MCF 10A (cell line): Measurements from ENCODE around the gene SFXN4. TPM values are rescaled to one million over a fixed set of nuclear protein-coding genes. Genes with fewer than 3 reads are reported as not detected.
"Not testable (repeated sequence)": the region's sequence is repeated elsewhere in the genome, so short reads cannot be mapped to it uniquely, and the experiment has no call there.

ENCODE experiments used
- BruUV-seq: library from RNA; stranded (reverse); fragments of 400-500 nt; replicated peaks from 2 replicates; lab custom pipeline; 2021; lab: Mats Ljungman, UMichigan
- CTCF ChIA-PET: fragments of 300-600 bp; sonication (Branson Sonifier 250); formaldehyde crosslinking; extraction: SDS; loops from one replicate; lab custom pipeline; 2021; ENCODE audit warnings: antibody characterized with exemption, inconsistent platforms; lab: Yijun Ruan, JAX
- POLR2A ChIA-PET: fragments of 300-600, 350-650 bp; sonication (Branson Sonifier 250); formaldehyde crosslinking; extraction: SDS; loops from one replicate; lab custom pipeline; 2020; ENCODE audit warnings: antibody characterized with exemption, inconsistent platforms; lab: Yijun Ruan, JAX
- DNase-seq: peaks from one replicate; pipeline ENCODE4 v3.0.0-alpha.2; 2018; ENCODE audit not compliant: unreplicated experiment
- H3K27ac Mint-ChIP-seq: one replicate; pipeline ENCODE4 v1.8.0; 2022; ENCODE audit warnings: mild to moderate bottlenecking, low read depth, mixed read lengths; ENCODE audit not compliant: unreplicated experiment
- H3K27me3 Mint-ChIP-seq: one replicate; pipeline ENCODE4 v1.8.0; 2022; ENCODE audit warnings: mixed read lengths; ENCODE audit not compliant: insufficient read depth, unreplicated experiment
- H3K36me3 Mint-ChIP-seq: one replicate; pipeline ENCODE4 v1.8.0; 2022; ENCODE audit warnings: mild to moderate bottlenecking, moderate library complexity, mixed read lengths; ENCODE audit not compliant: insufficient read depth, unreplicated experiment
- H3K4me1 Mint-ChIP-seq: one replicate; pipeline ENCODE4 v1.8.0; 2022; ENCODE audit warnings: mixed read lengths; ENCODE audit not compliant: insufficient read depth, unreplicated experiment
- H3K4me3 Mint-ChIP-seq: one replicate; pipeline ENCODE4 v1.8.0; 2022; ENCODE audit warnings: mild to moderate bottlenecking, moderate library complexity, mixed read lengths; ENCODE audit not compliant: unreplicated experiment
- H3K9me3 Mint-ChIP-seq: one replicate; pipeline ENCODE4 v1.8.0; 2022; ENCODE audit warnings: mixed read lengths; ENCODE audit not compliant: unreplicated experiment
- CTCF ChIP-seq: fragments of 200-600 bp; IDR thresholded peaks from one replicate; pipeline ENCODE4 v1.8.0; 2022; ENCODE audit warnings: antibody characterized with exemption, mild to moderate bottlenecking; ENCODE audit not compliant: unreplicated experiment
- intact Hi-C: fragments of 100-400 bp; cut with micrococcal nuclease; formaldehyde crosslinking; loops from 2 replicates; pipeline ENCODE4 v1.14.1; 2022
- total RNA-seq: library from RNA; stranded (reverse); gene quantifications from 2 replicates; pipeline ENCODE4 v1.2.3, GENCODE V29; 2022

The SFXN4 gene
- total RNA-seq, 1 experiment from 2014 or later = 44.7 TPM

- DNase-seq = peak; percentile 40
- Mint-ChIP-seq H3K4me3 (no peak overlapping the region), H3K9me3 (no peaks in the 10 kb centered on the region), H3K27ac (peak overlapping the region; percentile 2), H3K27me3 (no peaks in the 10 kb centered on the region), H3K4me1 (peaks cover 7% of the 10 kb centered on the region), H3K36me3 (peaks cover 73% of the 10 kb centered on the region)
- intact Hi-C loops = no loop called here
- ChIA-PET POLR2A (interaction anchor here (0.5 to 1.3 kb wide), 6 partner anchors 9 to 710 kb away, joined by 3 to 4 read pairs (median 3); no protein-coding TSS in a partner anchor), CTCF (interaction anchor here (0.6 kb wide), 1 partner anchor 330 kb away, joined by 3 read pairs; no protein-coding TSS in a partner anchor)
- BruUV-seq = no TSS peak
- TF ChIP-seq CTCF = no peak
Observed at GRCh38 chr10:119161680-119162451, 3.6 kb downstream of the SFXN4 start.

- DNase-seq = no peak
- H3K4me3 Mint-ChIP-seq = no peak overlapping the region
- no peaks in the 10 kb centered on the region for H3K9me3 Mint-ChIP-seq
- no TSS peak for BruUV-seq
- TF ChIP-seq CTCF = no peak
- ChIA-PET POLR2A (interaction anchor here (1.0 kb wide), 1 partner anchor 9 kb away, joined by 4 read pairs; no protein-coding TSS in a partner anchor), CTCF (no interaction called here)
- H3K36me3 Mint-ChIP-seq = peaks cover 95% of the 10 kb centered on the region
- peaks cover 7% of the 10 kb centered on the region for H3K4me1 Mint-ChIP-seq
- no peaks in the 10 kb centered on the region for H3K27me3 Mint-ChIP-seq
- H3K27ac Mint-ChIP-seq = no peak overlapping the region
- intact Hi-C loops = no loop called here
Observed at GRCh38 chr10:119159332-119159731, 6.2 kb downstream of the SFXN4 start.

- CTCF ChIA-PET = interaction anchor here (0.5 kb wide), 2 partner anchors 109 to 585 kb away, joined by 3 to 4 read pairs; no protein-coding TSS in a partner anchor
- no peak for DNase-seq
- intact Hi-C loops = no loop called here
- Mint-ChIP-seq H3K4me3 (no peak overlapping the region), H3K36me3 (peaks cover 94% of the 10 kb centered on the region), H3K9me3 (no peaks in the 10 kb centered on the region), H3K27me3 (no peaks in the 10 kb centered on the region), H3K27ac (no peak overlapping the region), H3K4me1 (no peaks in the 10 kb centered on the region)
- no peak for TF ChIP-seq CTCF
- no TSS peak for BruUV-seq
- POLR2A ChIA-PET = interaction anchor here (0.7 to 1.9 kb wide), 2 partner anchors 11 to 399 kb away, joined by 3 to 8 read pairs; partner anchors contain the start of genes CACUL1 and SFXN4
Observed at GRCh38 chr10:119153661-119154060, 11.9 kb downstream of the SFXN4 start.

- no peaks in the 10 kb centered on the region for H3K9me3 Mint-ChIP-seq
Observed at GRCh38 chr10:119153041-119153440, 12.5 kb downstream of the SFXN4 start.

GRCh38 chr10:119151601-119152000 lies 13.9 kb downstream of the SFXN4 start:
- not testable (repeated sequence) for H3K4me1 Mint-ChIP-seq
- CTCF ChIA-PET = interaction anchor here (0.7 to 1.2 kb wide), 2 partner anchors 13 to 294 kb away, joined by 3 to 5 read pairs; no protein-coding TSS in a partner anchor

More at GRCh38 chr10:119153041-119153440, 12.5 kb downstream of the SFXN4 start:
- no peaks in the 10 kb centered on the region for H3K4me1 Mint-ChIP-seq
- intact Hi-C loops = no loop called here
- peaks cover 94% of the 10 kb centered on the region for H3K36me3 Mint-ChIP-seq
- ChIA-PET POLR2A (interaction anchor here (0.7 to 1.9 kb wide), 4 partner anchors 8 to 398 kb away, joined by 3 to 8 read pairs (median 3); partner anchors contain the start of genes CACUL1, EIF3A and SFXN4), CTCF (interaction anchor here (0.5 kb wide), 1 partner anchor 584 kb away, joined by 4 read pairs; no protein-coding TSS in a partner anchor)
- H3K27ac Mint-ChIP-seq = no peak overlapping the region
- no TSS peak for BruUV-seq
- TF ChIP-seq CTCF = no peak
- H3K27me3 Mint-ChIP-seq = no peaks in the 10 kb centered on the region
- no peak for DNase-seq
- no peak overlapping the region for H3K4me3 Mint-ChIP-seq

More at GRCh38 chr10:119151601-119152000, 13.9 kb downstream of the SFXN4 start:
- H3K27ac Mint-ChIP-seq, intact Hi-C loops, POLR2A ChIA-PET, DNase-seq, H3K27me3 Mint-ChIP-seq, H3K4me3 Mint-ChIP-seq, H3K9me3 Mint-ChIP-seq, BruUV-seq: not testable (repeated sequence)
- peaks cover 96% of the 10 kb centered on the region for H3K36me3 Mint-ChIP-seq
